DOHH2 (cell line): ENCODE results near the gene COL27A1.

Source experiments
- H3F3A ChIP-seq: fragments of 200-600 bp; sonication (generic), shearing (Covaris generic); 2 replicates; pipeline ENCODE4 v1.6.0; 2016; ENCODE audit warnings: antibody characterized with exemption, mild to moderate bottlenecking; ENCODE audit not compliant: control insufficient read depth, insufficient read depth
- H3K27ac ChIP-seq: fragments of 200-600 bp; sonication (generic); 2 replicates; pipeline ENCODE4 v1.5.1; 2014; ENCODE audit warnings: low read depth, mild to moderate bottlenecking, low read length, moderate library complexity
- H3K27me3 ChIP-seq: fragments of 200-600 bp; sonication (generic); 2 replicates; pipeline ENCODE4 v1.6.1; 2014; ENCODE audit warnings: mild to moderate bottlenecking, low read length, mixed read lengths; ENCODE audit not compliant: control insufficient read depth
- H3K36me3 ChIP-seq: fragments of 200-600 bp; sonication (generic); 2 replicates; pipeline ENCODE4 v1.6.1; 2014; ENCODE audit warnings: mild to moderate bottlenecking, low read length, moderate library complexity, mixed read lengths; ENCODE audit not compliant: control insufficient read depth
- H3K4me1 ChIP-seq: fragments of 200-600 bp; sonication (generic); 2 replicates; pipeline ENCODE4 v1.6.1; 2014; ENCODE audit warnings: mild to moderate bottlenecking, low read length, mixed read lengths; ENCODE audit not compliant: control insufficient read depth
- H3K4me2 ChIP-seq: fragments of 200-600 bp; sonication (generic); 2 replicates; pipeline ENCODE4 v1.6.0; 2014; ENCODE audit warnings: mild to moderate bottlenecking, low read length, moderate library complexity
- H3K4me3 ChIP-seq: fragments of 200-600 bp; sonication (generic); 2 replicates; pipeline ENCODE4 v1.5.1; 2014; ENCODE audit warnings: mild to moderate bottlenecking, low read length, mixed read lengths
- H3K79me2 ChIP-seq: fragments of 200-600 bp; sonication (generic); 2 replicates; pipeline ENCODE4 v1.6.1; 2014; ENCODE audit warnings: mild to moderate bottlenecking, low read length, mixed read lengths; ENCODE audit not compliant: control insufficient read depth
- H3K9me2 ChIP-seq: fragments of 200-600 bp; sonication (generic); replicated peaks from 2 replicates; pipeline ENCODE4 v1.6.1; 2014; ENCODE audit warnings: mild to moderate bottlenecking, low read length, mixed read lengths; ENCODE audit not compliant: control insufficient read depth
- H3K9me3 ChIP-seq: fragments of 200-600 bp; sonication (generic); 2 replicates; pipeline ENCODE4 v1.6.1; 2014; ENCODE audit warnings: antibody characterized with exemption, low read length, mixed read lengths; ENCODE audit not compliant: control insufficient read depth, insufficient read depth
- H4K20me1 ChIP-seq: fragments of 200-600 bp; sonication (generic); 2 replicates; pipeline ENCODE4 v1.6.0; 2014; ENCODE audit warnings: low read depth, mild to moderate bottlenecking, antibody characterized with exemption, low read length, moderate library complexity; ENCODE audit not compliant: control insufficient read depth, insufficient read depth
- EZH2phosphoT487 ChIP-seq: fragments of 200-600 bp; sonication (generic); IDR thresholded peaks from 2 replicates; pipeline ENCODE4 v1.6.1; 2017; ENCODE audit warnings: borderline replicate concordance, mild to moderate bottlenecking, antibody characterized with exemption, low read length, moderate library complexity, mixed read lengths
- TF ChIP-seq, protein P1 (sequence below): fragments of 200-600 bp; sonication (generic); IDR thresholded peaks from one replicate; pipeline ENCODE4 v1.5.1; 2014; ENCODE audit warnings: antibody characterized with exemption, mild to moderate bottlenecking, low read depth, low read length; ENCODE audit not compliant: poor library complexity, severe bottlenecking

The COL27A1 gene

DNA sequence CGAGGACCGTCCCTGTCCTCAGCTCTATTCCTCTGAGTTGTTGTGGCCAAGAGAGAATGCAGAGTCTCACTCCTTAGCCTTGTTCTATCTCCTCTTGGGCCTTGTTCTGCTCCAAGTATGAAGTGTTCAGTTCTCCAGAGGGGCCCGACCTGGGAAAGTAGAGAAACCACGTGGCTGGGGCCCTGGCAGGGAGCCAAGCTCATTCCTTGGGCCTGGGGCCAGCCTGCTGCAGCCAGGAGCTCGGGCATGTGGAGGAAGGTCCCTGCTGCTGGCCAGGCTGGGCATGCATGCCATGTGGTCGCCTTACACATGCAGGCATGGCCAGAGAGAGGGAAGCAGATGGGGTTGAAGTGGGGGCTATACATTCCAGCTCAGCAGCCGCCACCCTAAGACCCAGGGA is 60.7 kb downstream of the COL27A1 start:
- H3K4me2 ChIP-seq, result no peak overlapping the region
- H3K36me3 ChIP-seq, result no peaks in the 10 kb centered on the region
- H3F3A ChIP-seq, result no peaks in the 10 kb centered on the region
- H3K4me1 ChIP-seq, result no peaks in the 10 kb centered on the region
- H3K9me2 ChIP-seq, result no peaks in the 10 kb centered on the region
- no peaks in the 10 kb centered on the region for H3K27me3 ChIP-seq
- no peak overlapping the region for H3K4me3 ChIP-seq
- H3K27ac ChIP-seq, result no peak overlapping the region
- no peaks in the 10 kb centered on the region for H3K79me2 ChIP-seq
- no peaks in the 10 kb centered on the region for H4K20me1 ChIP-seq
- TF ChIP-seq, protein P1, sequence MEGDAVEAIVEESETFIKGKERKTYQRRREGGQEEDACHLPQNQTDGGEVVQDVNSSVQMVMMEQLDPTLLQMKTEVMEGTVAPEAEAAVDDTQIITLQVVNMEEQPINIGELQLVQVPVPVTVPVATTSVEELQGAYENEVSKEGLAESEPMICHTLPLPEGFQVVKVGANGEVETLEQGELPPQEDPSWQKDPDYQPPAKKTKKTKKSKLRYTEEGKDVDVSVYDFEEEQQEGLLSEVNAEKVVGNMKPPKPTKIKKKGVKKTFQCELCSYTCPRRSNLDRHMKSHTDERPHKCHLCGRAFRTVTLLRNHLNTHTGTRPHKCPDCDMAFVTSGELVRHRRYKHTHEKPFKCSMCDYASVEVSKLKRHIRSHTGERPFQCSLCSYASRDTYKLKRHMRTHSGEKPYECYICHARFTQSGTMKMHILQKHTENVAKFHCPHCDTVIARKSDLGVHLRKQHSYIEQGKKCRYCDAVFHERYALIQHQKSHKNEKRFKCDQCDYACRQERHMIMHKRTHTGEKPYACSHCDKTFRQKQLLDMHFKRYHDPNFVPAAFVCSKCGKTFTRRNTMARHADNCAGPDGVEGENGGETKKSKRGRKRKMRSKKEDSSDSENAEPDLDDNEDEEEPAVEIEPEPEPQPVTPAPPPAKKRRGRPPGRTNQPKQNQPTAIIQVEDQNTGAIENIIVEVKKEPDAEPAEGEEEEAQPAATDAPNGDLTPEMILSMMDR, result no peak
- no peak for TF ChIP-seq EZH2phosphoT487
- H3K9me3 ChIP-seq, result no peaks in the 10 kb centered on the region

DNA sequence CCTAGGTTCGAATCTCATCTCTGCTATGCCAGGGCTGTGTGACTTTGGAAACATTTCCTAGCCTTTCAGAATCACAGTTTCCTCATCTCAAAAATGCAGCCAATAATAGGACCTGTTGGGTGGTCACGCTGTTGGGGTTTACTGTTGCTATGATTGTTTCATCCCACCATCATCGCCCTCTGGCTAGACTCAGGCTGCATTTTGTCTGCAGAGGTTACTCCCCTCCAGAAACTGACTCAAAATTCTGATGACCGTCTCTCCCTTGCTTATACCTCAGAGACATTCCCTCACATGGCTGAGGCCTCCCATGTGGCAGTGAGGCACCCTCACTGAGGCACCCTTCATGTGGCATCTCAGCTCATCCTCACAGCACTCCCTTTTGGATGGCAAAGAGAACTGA is 61.6 kb downstream of the COL27A1 start:
- Histone ChIP-seq H3K4me3 (no peak overlapping the region), H3K9me3 (no peaks in the 10 kb centered on the region), H3K27me3 (no peaks in the 10 kb centered on the region), H3K27ac (no peak overlapping the region), H3K4me1 (no peaks in the 10 kb centered on the region), H3F3A (no peaks in the 10 kb centered on the region), H3K36me3 (no peaks in the 10 kb centered on the region), H3K9me2 (no peaks in the 10 kb centered on the region), H4K20me1 (no peaks in the 10 kb centered on the region), H3K79me2 (no peaks in the 10 kb centered on the region), H3K4me2 (no peak overlapping the region)
- TF ChIP-seq, protein P1, result no peak
- no peak for TF ChIP-seq EZH2phosphoT487

DNA sequence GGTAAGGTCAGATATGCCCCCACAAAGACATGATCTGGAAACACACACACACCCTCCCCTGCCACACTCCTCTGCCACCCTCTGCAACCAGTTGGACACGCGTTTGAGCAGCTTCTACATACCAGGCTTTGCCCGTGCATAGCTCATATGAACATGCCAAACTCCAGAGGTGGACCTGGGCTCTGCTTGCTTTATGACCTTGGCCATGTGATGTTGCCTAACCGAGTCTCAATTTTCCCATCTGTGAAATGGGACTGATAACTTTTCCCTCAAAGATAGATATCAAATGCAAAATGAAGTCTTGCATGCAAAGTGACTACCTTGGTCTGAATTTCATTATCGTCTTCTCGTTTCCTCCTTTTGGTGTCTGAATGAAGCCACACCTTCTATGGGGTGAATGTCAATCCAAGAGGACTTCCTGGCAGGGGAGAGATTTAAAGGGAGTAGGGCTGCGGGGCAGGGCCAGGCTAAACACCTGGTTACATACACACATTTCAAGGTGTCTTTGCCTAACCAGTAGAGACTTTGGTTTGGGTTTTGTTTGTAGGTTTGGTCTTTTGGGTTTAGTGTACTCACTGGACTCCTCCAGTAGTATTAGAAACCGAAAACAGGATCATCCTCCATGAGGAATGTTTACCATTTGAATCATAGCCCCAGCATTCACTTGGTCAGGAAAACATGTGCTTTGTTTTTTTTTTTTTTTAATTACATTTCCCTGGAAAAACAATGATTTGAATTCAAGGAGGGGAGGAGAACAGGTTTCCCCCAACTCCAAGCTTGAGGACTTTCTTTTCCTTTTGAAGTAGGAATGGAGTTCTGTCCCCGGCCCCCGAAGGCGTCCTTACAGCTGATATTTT is 63.2 kb downstream of the COL27A1 start:
- H3K4me1 ChIP-seq, result no peaks in the 10 kb centered on the region
- no peaks in the 10 kb centered on the region for H3K79me2 ChIP-seq
- no peaks in the 10 kb centered on the region for H3K9me3 ChIP-seq
- H3K4me2 ChIP-seq, result no peak overlapping the region
- H4K20me1 ChIP-seq, result no peaks in the 10 kb centered on the region
- no peak for TF ChIP-seq EZH2phosphoT487
- TF ChIP-seq, protein P1, result no peak
- no peak overlapping the region for H3K4me3 ChIP-seq
- no peaks in the 10 kb centered on the region for H3F3A ChIP-seq
- H3K27ac ChIP-seq, result no peak overlapping the region
- no peaks in the 10 kb centered on the region for H3K9me2 ChIP-seq
- H3K36me3 ChIP-seq, result no peaks in the 10 kb centered on the region
- no peaks in the 10 kb centered on the region for H3K27me3 ChIP-seq
